ENCODE results near the gene KLF7.

- TF ChIP-seq, protein P1, sequence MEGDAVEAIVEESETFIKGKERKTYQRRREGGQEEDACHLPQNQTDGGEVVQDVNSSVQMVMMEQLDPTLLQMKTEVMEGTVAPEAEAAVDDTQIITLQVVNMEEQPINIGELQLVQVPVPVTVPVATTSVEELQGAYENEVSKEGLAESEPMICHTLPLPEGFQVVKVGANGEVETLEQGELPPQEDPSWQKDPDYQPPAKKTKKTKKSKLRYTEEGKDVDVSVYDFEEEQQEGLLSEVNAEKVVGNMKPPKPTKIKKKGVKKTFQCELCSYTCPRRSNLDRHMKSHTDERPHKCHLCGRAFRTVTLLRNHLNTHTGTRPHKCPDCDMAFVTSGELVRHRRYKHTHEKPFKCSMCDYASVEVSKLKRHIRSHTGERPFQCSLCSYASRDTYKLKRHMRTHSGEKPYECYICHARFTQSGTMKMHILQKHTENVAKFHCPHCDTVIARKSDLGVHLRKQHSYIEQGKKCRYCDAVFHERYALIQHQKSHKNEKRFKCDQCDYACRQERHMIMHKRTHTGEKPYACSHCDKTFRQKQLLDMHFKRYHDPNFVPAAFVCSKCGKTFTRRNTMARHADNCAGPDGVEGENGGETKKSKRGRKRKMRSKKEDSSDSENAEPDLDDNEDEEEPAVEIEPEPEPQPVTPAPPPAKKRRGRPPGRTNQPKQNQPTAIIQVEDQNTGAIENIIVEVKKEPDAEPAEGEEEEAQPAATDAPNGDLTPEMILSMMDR (IDR thresholded peaks at IDR 0.05; ENCODE audit: insufficient read depth, low read length), result no peak
- TF ChIP-seq POLR2AphosphoS5 (IDR thresholded peaks at IDR 0.05; ENCODE audit: low read depth) (no peak), GABPA (IDR thresholded peaks at IDR 0.05; ENCODE audit: low read depth) (no peak)
- TF ChIP-seq, protein P2, sequence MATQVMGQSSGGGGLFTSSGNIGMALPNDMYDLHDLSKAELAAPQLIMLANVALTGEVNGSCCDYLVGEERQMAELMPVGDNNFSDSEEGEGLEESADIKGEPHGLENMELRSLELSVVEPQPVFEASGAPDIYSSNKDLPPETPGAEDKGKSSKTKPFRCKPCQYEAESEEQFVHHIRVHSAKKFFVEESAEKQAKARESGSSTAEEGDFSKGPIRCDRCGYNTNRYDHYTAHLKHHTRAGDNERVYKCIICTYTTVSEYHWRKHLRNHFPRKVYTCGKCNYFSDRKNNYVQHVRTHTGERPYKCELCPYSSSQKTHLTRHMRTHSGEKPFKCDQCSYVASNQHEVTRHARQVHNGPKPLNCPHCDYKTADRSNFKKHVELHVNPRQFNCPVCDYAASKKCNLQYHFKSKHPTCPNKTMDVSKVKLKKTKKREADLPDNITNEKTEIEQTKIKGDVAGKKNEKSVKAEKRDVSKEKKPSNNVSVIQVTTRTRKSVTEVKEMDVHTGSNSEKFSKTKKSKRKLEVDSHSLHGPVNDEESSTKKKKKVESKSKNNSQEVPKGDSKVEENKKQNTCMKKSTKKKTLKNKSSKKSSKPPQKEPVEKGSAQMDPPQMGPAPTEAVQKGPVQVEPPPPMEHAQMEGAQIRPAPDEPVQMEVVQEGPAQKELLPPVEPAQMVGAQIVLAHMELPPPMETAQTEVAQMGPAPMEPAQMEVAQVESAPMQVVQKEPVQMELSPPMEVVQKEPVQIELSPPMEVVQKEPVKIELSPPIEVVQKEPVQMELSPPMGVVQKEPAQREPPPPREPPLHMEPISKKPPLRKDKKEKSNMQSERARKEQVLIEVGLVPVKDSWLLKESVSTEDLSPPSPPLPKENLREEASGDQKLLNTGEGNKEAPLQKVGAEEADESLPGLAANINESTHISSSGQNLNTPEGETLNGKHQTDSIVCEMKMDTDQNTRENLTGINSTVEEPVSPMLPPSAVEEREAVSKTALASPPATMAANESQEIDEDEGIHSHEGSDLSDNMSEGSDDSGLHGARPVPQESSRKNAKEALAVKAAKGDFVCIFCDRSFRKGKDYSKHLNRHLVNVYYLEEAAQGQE (IDR thresholded peaks at IDR 0.05; ENCODE audit: insufficient replicate concordance, low read depth), result no peak
These were observed 3.4 kb downstream of the KLF7 start for GRCh38 chr2:207162316-207162715.
